HG03196 (cell line): ENCODE results near the gene POLR2F.

Source experiments
- ATAC-seq: cut with Tn5 transposase; IDR thresholded peaks from one replicate; pipeline ENCODE4 v1.9.1; 2021; ENCODE audit not compliant: unreplicated experiment

Gene POLR2F

DNA sequence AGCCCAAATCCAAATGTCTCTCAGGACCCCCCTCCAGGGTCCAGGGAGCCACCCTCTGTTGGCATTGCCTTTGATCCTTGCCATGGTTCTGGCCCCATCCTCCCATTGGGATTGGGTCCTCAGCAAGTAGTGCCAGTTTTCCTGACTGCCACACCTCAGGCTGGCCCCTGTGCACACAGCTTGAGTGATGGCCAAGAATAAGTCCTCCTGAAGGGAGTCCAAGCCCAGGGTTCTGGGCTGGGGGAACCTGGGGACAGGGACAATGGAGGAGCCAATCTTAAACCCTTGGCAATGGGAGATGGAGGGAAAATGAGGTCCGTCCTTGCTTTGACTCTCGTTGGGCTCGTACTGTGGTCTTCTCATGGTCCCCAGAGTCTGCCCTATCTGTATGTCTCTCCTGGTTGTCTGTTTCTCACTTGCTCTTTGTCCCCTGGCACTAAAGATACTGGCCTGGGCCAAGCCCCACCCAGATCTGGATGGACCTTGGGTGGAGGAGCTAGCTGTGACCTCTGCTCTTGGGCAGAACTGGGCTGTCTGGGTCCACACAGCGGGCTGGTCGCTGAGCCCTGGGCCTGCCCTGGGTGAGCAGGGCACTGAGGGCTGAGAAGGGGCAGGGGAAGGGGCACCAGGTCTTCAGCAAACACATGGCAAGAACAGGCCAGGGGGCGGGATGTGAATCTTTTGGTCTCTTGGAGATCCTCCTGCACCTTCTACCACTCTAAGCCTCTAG, 27.9 kb downstream of the POLR2F start:
- ATAC-seq: no peak

DNA sequence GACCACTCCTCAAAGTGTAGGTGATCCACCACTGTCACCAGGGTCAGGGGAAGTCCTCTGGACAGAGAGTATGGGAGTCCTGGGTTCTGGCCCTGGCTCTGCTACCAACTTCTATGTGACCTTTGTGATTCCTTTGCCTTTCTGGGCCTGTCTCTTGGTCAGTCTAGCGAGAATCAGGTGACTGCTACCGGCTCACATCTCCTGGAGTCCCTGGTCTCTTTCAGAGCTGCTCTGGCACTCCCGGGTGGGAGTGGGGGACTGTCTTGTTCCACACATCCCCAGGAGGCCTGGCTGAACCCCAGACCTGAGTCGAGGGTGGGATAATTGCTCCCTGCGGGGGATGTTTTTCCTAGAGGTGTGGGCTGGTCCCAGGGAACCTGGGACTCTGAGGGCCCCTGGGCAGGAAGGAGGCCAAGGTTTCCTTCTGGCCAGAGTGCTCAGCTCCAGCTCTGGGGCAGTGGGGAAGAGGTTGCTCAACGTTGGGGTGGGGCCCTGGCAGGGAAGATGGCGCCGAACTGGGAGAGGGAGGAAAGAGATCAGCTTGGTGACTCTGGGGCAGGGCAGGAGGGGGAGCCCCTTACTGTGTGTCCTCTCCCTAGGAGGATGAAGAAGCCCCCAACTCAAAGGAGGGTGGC, 28.8 kb downstream of the POLR2F start:
- no peak for ATAC-seq

DNA sequence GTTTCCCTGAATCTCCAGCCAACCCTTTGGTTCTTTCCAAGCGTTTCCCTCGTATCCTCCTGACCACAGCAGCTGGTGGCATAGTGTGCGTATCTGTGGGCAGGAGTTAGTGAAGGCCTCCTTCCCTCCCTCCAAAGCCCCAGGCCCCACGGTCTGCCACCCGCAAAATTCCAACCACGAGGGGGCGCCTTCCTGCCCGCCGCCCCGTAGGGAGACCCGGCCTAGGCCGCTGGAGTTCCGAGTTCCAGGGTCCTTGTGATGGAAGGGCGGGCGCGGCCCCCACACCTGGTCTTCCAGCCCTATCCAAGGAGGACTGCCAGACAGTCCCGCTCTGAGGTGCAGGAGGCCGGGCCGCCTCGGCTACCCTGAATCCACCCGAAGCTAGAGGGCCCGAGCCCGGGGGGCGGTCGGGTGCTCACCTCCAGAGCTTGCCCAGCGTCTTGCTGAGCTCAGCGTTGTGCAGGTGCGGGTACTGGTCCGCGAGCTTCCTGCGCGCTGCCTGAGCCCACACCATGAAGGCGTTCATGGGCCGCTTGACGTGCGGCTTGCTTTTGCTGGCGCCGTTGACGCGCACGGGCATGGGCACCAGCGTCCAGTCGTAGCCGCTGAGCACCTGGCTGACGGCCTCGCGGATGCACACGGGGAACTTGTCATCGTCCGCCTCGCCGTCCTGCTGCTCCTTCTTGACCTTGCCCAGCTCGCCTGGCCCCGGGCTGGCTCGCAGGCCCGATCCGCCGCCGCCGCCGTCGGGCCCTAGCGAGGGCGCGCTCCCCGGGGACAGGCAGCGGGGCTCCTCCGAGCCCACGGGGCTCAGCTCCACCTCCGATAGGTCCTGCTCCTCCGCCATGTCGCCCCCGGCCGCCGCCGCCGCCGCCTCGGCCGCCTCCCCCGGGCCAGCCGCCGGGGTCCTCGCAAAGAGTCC, 29.7 kb downstream of the POLR2F start:
- no peak for ATAC-seq

DNA sequence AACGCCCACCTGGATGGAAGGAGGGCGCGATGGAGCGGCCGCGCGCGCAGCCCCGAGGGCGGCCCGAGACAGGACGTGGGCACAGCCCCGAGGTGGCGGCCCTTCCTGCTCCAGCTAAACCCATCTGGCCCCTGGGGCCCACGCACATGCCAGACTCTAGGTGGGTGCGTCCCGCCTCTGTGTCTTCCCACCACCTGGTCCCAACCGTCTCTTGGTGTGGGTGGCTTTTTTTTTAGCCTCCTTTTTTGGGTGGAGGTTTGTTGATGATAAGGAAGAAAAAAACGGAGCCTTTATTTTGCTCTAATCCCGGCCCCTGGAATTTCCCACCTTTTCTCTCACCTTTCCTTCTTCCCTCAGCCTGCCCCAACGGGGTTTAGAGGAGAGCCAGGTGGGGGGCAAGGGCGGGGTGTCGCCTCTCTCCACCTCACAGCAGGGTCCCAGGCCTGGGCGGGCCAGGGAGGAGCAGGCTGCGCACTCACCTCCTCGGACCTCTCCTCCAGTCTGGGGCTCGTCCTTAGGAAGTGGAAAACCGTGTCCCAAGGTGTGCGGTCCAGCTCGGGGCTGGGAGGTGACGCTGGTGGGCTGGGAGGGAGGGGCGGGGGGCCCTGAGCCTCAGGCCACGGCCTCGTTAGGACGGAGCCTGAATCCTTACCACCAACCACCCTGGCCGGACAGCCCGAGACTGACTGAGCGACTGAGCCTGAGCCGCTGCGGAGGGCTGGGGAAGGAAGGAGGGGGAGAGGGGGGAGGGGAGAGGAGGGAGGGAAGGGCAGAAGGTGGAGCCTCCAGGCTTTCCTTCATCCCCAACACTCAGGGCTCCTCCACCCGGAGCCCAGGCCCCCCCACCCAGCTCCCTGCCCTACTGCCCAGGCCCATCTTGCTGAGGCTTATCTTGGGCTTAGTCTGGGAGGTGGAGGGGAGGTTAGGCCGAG, 30.6 kb downstream of the POLR2F start, which contains the start of gene SOX10:
Gene SOX10, minus strand, starts transcription at position 696 of the 932 bp plus-strand sequence. CDS start 771 bp downstream, outside the sequence.
- ATAC-seq: no peak

DNA sequence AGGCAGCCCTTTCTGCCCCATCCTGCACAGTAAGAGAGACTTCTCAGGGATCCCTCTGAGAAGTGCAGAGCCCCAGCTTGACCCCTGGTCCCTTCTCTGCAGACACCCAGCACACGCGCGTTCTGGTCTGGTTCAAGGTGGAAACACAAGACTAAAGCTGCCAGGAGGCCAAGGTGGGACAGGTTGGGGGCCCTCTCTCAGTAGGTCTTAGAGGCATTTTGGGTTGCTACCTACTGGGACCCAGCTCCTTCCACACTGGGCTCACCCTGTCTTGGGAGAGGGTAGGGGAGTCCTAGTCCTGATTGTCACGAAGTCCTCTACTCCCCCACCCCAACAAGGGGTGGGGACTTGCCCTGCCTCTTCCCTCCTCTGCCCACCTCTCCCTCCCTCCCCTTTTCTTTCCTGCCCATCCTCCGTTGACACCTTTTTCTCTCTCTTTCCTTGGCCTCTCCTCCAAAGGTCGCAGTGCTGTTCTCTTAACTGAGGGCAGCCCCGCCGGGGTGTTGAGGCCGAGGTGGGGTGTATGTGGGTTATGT, 31.6 kb downstream of the POLR2F start:
- no peak for ATAC-seq

DNA sequence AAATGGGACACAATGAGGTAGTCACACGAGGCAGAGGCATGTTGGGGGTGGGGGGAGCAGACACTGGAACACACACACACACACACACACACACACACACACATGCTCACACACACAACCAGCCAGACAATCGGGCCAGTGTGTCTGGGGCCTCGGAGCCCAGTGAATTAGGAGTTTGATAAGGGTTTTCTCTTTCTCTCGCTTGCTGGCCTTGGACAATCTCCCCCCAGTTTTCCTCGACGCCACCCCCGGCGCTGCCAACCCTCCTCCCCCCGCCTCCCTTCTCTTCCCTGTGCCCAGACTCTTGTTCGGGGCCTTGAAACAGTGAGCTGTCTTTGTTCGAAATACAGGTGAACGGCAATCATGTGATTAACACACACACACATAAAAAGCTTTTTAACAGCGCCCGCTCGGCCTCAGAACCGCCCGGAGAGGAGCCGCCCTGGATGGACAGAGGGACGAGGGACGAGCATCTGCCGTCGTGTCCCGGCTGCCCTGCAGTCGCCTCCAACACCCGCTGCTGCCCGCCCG, 32.3 kb downstream of the POLR2F start:
- ATAC-seq: no peak

DNA sequence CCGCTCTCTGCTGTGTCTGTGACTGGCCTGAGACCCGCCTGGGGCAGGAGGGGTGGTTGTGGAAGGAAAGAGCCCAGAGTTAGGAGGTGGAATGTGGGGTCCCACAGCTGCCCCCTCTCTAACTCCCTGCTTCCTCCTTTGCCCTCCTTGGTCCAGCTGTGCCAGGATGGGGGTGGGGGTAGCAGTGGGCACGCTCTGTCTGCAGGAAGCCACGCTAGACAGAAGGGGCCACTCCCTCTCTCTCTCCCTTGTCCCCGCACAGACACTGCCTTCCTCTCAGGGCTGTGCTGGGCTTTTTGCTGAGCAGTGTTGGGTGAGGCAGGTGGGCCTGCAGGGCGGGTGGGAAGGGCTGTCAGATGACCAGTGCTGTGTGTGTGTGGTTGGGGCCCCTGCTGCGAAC, 32.9 kb downstream of the POLR2F start:
- no peak for ATAC-seq

DNA sequence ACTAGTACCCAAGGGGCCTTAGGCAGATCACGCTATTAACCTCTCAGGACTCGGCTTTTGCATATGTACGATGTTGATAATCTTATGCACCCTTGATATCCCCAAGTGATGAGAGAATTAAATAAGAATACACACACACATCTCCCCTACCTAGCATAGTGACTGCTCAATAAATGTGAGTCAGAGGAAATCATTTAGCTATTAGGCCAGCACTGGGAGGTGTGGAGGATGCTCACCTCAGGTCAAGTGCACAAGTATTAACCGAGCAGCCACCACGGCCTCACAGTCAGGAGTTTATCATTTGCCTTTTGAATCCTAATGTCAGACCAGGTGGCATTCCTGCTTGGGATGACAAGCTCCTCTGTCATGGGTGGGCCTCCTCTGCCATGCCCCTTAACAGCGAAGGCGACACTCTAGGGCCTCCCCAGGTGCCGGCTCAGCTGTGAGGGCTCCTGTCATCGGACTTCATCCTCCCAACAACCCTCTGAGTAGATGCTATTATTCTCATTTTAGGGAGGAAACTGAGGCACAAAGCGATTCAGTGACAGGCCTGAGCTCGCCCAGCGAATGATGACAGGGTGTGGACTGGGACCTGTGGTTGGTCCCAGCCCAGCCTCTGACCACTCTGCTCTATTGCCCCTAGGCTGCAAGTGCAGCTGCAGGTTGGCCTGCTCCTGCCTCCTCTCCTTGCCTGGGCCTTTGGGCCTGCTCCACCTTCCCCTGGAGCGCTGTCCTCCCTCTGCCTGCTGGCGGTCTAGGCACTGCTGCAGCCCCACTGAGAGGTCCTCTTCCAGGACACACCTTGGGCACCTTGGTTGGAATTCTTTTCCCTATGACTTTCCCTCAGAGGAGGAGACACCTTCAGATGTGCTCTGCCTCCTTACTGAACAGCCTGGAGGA, 35.9 kb downstream of the POLR2F start:
- no peak for ATAC-seq

DNA sequence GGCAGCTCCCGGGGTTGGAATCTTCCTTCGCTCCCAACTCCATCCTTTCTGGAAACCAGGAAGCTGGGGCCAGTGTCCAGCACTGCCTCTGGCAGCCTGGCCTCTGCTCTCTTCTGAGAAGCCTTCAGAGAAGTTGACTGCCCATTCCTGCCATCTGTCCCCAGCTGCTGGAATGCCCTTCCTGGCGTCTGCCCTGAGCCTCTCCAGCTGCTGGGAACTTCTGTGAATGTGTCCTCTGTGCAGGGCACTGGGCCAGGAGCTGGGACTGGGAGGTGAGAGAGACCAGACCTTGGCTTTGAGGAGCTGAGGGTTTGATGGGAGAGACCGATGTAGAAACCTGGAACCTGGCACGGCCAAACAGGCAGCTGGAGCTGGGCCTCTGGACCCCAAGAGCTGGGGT, 36.8 kb downstream of the POLR2F start:
- no peak for ATAC-seq

DNA sequence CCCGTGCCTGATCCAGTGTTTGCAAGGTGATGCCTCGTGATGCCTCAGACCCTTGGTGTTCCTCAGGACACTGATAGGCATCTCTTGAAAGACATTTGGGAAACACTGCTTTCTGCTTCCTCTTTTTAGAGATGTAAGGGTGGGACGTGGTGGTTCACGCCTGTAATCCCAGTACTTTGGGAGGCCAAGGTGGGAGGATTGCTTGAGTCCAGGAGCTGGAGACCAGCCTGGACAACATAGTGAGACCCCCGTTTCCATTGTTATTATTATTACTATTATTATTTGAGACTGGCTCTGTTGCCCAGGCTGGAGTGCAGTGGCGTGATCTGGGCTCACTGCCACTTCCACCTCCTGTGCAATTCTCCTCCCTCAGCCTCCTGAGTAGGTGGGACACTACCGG, 37.4 kb downstream of the POLR2F start:
- no peak for ATAC-seq

DNA sequence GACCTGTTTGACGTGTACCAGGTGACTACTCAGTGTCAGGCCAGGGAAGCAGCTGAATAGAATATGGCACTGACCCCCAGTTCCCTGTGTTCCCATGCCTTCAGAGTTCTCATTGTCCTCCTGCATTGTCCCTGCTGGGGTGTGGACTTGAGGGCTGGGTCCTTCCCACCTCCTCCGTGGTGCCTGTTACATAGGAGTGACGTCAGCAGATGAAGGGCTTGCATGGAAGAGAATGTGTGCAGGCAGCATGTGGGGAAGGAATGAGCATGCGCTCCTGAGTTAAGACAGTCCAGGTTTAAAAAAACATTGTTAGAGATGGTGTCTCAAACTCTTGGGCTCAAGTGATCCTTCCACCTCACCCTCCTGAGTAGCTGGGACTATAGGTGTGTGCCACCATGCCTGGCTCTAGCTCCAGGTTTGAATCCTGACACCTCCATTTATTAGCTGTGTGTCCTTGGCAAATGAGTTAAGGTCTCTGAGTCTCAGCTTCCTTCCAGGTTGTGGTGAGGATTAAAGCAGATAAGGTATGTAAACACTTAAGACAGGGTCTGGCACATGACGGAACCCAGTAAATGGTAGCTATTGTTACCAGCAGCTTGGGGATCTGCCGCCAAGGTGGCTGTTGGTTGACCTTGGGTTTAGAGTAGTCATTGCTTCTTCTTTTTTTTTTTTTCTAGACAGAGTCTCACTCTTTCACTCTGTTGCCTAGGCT, 38.4 kb downstream of the POLR2F start:
- ATAC-seq: no peak

DNA sequence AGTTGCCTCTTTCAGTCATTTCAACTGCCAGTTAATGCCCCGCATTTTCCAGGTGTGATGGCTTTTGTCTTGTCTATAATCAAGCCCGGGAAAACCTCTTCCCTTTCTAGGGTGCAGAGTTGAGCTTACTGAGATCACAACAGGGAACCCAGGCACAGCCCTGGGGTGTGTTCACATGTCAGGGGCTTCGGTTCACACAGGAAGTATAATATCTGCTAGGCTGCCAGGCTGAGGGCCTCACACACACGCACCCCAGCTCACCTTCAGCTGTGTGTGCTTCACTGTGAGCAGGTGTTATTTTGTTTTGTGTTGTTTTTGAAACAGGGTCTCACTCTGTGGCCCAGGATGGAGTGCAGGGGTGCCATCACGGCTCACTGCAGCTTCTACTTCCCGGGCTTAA, 40.5 kb downstream of the POLR2F start:
- ATAC-seq: no peak

DNA sequence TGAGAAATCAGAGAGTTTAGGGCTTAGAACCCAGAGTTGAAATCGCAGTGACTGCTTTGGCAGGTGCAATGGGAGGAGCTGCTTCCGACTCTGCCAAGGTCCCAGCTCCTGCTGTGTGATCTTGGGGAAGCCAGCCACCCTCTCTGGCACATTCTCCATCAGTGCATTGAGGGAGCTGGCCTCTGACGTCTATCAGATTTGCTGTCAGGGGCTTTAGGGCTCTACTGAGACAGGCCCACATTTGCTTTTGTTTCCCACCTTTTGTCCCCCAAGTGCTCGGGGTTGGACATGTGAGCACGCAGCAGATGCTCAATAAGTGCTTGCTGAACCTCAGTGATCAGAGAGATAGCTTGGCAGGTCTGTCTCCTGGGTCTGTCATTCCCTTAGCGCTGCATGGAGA, 41.5 kb downstream of the POLR2F start:
- ATAC-seq: no peak

DNA sequence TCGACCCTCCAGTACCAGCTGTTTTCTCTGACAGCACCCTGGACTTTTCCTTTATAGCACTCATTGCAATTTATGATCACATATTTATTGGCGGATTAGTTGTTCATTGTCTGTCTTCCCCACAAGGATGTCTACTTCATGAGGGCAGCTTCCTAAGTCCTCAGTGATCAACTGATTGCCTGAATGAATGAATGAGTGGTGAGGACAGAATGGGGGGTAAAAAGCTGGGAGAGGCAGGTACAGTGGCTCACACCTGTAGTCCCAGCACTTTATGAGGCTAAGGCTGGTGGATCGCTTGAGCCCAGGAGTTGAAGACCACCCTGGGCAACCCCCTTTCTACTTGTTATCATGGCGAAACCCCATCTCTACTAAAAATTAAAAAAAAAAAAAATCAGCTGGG, 42.0 kb downstream of the POLR2F start:
- ATAC-seq: no peak

DNA sequence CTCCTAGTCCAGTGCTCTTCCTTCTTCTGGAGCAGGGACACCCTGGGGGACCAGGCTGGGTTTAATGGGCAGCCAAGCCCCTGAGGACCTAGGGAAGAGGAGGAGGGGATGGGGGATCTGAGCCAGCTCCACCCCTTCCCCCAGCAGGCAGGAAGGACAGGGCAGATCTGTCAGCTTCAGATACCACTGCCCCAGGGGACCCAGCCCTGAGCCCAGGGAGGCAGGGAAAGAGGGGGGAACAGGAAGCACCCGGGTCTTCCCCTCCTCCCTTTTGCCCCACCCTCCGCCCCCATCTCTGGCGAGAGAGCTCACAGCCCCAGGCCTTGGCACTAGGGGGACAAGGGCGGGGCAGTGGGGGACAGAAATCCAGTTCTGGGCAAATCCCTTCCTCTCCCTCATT, 42.6 kb downstream of the POLR2F start:
- no peak for ATAC-seq

DNA sequence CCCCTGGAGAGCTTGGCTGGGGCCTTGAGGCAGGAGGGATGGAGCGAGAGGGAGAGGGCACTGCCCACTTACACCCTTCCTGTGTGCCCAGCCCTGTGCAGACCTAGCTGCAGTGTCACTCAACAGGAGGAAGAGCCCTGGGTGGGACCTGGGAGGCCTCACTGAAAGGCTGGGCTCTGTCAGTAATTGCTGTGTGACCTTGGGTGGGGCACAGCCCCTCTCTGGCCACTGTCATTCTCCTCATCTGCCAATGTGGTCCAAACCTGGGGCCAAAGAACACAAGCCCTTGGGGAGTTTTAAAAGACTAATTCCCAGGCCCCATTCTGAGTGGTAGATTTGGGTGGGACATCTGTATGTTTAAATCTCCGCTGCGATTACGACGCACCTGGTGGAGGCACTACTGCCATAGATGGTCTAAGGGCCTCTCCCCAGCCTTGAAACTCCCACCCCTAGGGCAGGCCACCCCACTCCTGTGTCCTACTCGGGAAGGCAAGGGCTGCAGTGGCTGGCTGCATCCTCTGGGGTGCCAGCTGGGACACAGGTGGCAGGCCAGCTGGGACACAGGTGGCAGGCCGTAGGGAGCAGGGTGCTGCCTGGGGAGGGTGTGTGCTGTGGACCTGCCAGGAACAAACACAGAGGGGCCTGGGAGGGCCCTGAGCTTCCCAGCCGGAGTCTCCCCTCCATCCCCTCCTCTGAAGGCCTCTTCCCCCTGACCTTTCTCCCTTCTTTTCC, 43.2 kb downstream of the POLR2F start:
- ATAC-seq: no peak

DNA sequence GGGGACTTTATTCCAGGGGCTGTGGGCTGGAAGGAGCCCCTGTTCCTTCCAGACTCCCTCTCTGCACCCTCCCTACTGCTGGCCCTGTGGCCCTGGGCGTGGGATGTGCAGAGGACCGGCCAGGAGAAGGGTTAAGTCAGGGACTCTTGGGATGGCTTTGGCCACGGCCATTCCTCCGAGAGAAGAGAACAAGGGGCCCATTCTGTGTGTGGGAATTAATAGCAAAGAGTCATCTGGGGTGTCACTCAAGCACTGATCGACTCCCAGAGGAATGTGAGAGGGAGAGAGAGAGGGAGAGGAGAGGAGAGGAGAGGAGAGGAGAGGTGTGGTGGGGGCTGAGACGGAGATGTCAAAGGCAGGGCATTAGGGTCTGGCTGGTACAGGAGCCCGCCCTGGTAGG, 45.0 kb downstream of the POLR2F start:
- ATAC-seq: no peak

DNA sequence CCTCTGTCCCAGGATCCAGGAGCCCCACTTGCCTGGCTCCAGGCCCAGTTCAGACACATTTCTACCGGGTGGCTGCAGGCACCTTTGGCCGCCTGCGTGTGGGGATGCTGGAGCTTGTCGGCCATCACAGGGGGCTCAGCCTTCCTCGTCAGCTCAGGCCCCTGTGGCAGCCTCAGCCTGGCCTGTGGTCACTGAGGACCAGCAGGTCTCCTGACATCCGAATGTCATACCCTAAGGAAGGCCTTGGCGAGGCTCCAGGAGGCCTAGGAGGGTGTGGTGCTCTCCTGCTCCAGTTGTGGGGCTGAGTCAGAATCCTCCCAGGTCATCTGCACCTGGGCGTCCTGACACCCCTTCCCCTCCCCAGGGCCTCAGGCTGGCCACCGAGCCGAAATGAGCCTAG, 45.7 kb downstream of the POLR2F start:
- ATAC-seq: no peak
